Dermis lymphatic vessel endothelial cell (primary cell): ENCODE measurements around the gene DAP. TPM values are rescaled to one million over a fixed set of nuclear protein-coding genes. Genes with fewer than 3 reads are reported as not detected.

Experiments used
- total RNA-seq: library from RNA; depleted of rRNA; stranded (reverse); fragments of >200 nt; gene quantifications from 2 replicates; pipeline ENCODE4 v1.2.1, GENCODE V29; 2014

Gene DAP
- 18.1 and 26.2 TPM in 2 replicates for total RNA-seq

GRCh38 chr5:10761185-10761932, at the start of gene DAP:
DAP (minus strand) TSS chr5:10761234; CDS start chr5:10761068, 166 bp downstream.

Other genes with a start within 250 kb of the DAP start
- 1.9 and 2.0 TPM in 2 replicates for gene ANKRD33B, start 197.2 kb downstream of the DAP start, total RNA-seq